T-cell (primary cell): ENCODE data around the gene GBP3. TPM values are rescaled to one million over a fixed set of nuclear protein-coding genes. Genes with fewer than 3 reads are reported as not detected.
A peak's percentile ranks its signal among the peaks of the same experiment; 100 is the strongest.
"Not testable (repeated sequence)": the region's sequence is repeated elsewhere in the genome, so short reads cannot be mapped to it uniquely, and the experiment has no call there.

Source experiments
- ATAC-seq, 4 experiments: fragments of 200-7000 bp in 3 of 4; fragments of 150-1000 bp in 1 of 4; cut with Tn5 transposase; replicated peaks in 1 of 4; 1 replicate in 3 of 4; 2 replicates in 1 of 4; pipeline ENCODE4 v1.10.0; 2021; ENCODE audit warnings: moderate library complexity in 3 of 4, mild to moderate bottlenecking in 2 of 4, moderate number of reproducible peaks in 1 of 4
- CTCF ChIA-PET, 2 donors: fragments of 300-600 bp; sonication (Branson Sonifier 250); formaldehyde crosslinking; loops; one replicate each; lab custom pipeline; 2022; ENCODE audit warnings: antibody characterized with exemption in 2 of 2; lab: Charles Lee
- POLR2A ChIA-PET, 2 donors: fragments of 300-600 bp; sonication (Branson Sonifier 250); formaldehyde crosslinking; loops; one replicate each; lab custom pipeline; 2022; ENCODE audit warnings: antibody characterized with exemption in 2 of 2; lab: Charles Lee
- DNase-seq, 35 experiments: peaks; one replicate each; pipeline versions ENCODE4 v3.0.0 to v3.0.0-alpha.2; 2013 to 2023
- H3K27ac ChIP-seq: one replicate; pipeline ENCODE4 v1.5.1; 2013; ENCODE audit warnings: low read length
- H3K27me3 ChIP-seq, 2 experiments: replicated peaks in 1 of 2; 1 replicate in 1 of 2; 2 replicates in 1 of 2; pipeline versions ENCODE4 v1.6.1 to v1.7.0; 2013; ENCODE audit warnings: low read length in 1 of 2, mixed read lengths in 1 of 2; ENCODE audit not compliant: control insufficient read depth in 2 of 2, insufficient read depth in 2 of 2; ENCODE audit errors: extremely low read depth in 1 of 2
- H3K36me3 ChIP-seq, 2 donors: 1 replicate in 1 of 2; 2 replicates in 1 of 2; pipeline versions ENCODE4 v1.6.1 to v1.7.0; 2013; ENCODE audit warnings: low read length in 1 of 2; ENCODE audit not compliant: control insufficient read depth in 2 of 2, insufficient read depth in 1 of 2; ENCODE audit errors: extremely low read depth in 1 of 2
- H3K4me1 ChIP-seq, 2 experiments: 1 replicate in 1 of 2; 2 replicates in 1 of 2; pipeline versions ENCODE4 v1.6.1 to v1.7.0; 2013; ENCODE audit warnings: low read length in 2 of 2, mixed read lengths in 1 of 2; ENCODE audit not compliant: insufficient read depth in 2 of 2, control insufficient read depth in 1 of 2; ENCODE audit errors: extremely low read depth in 1 of 2
- H3K4me3 ChIP-seq, 2 donors: 1 replicate in 1 of 2; 2 replicates in 1 of 2; pipeline versions ENCODE4 v1.5.1 to v1.7.0; 2013; ENCODE audit warnings: mild to moderate bottlenecking in 2 of 2, low read length in 1 of 2, moderate library complexity in 1 of 2; ENCODE audit not compliant: control insufficient read depth in 1 of 2; ENCODE audit errors: extremely low read depth in 1 of 2
- H3K9me3 ChIP-seq: 2 replicates; pipeline ENCODE4 v1.7.0; 2013
- H3K27ac Mint-ChIP-seq, 2 donors: one replicate each; pipeline ENCODE4 v1.8.0; 2020 to 2021; ENCODE audit warnings: mild to moderate bottlenecking in 2 of 2, mixed read lengths in 2 of 2
- H3K27me3 Mint-ChIP-seq, 2 donors: one replicate each; pipeline ENCODE4 v1.8.0; 2021 to 2022; ENCODE audit warnings: mixed read lengths in 2 of 2
- H3K36me3 Mint-ChIP-seq: one replicate; pipeline ENCODE4 v1.8.0; 2021; ENCODE audit warnings: mixed read lengths
- H3K4me1 Mint-ChIP-seq, 3 donors: one replicate each; pipeline ENCODE4 v1.8.0; 2020 to 2022; ENCODE audit warnings: mixed read lengths in 3 of 3, mild to moderate bottlenecking in 1 of 3
- H3K4me3 Mint-ChIP-seq, 3 donors: one replicate each; pipeline ENCODE4 v1.8.0; 2020 to 2022; ENCODE audit warnings: mild to moderate bottlenecking in 3 of 3, mixed read lengths in 3 of 3, moderate library complexity in 3 of 3
- H3K9me3 Mint-ChIP-seq, 3 donors: one replicate each; pipeline ENCODE4 v1.8.0; 2020 to 2022; ENCODE audit warnings: mixed read lengths in 3 of 3
- WGBS: methylation state at CpG from one replicate; pipeline ENCODE4 v1.1.5; 2013; ENCODE audit warnings: missing lambda C conversion rate; ENCODE audit not compliant: insufficient coverage; 5-methylcytosine and 5-hydroxymethylcytosine counted together
- total RNA-seq, 35 experiments: library from RNA in 6 of 35; stranded (reverse) in 6 of 35; fragments of 120-200 nt in 1 of 35; gene quantifications; one replicate each; pipeline versions ENCODE4 v1.2.1 to v1.2.4 and lab custom pipeline; 2013 to 2026

The GBP3 gene
- total RNA-seq, 5 donors from 2014 or later (not counting 1 experiment from before 2014, with no cell fraction given), result 26.7 to 52.0 (median 39.2) TPM

DNA sequence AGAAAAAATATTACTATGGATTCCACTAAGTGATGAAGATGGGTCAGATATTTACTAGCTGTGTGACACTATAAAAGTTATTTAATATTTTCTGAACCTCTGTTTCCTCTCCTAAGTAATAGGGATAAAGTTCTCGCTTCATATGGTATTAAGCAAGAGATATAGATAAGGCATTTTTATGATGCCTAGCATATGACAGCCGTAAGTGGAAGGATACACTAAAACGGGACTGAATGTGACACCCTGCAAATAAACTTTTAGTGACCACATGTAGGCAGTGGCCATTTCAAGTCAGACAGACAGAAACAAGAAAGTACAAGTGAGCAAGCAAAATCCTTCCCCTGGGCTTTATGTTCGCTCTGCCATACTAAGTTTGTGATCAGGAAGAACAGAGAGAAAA, 14.2 kb downstream of the GBP3 start:
- peaks cover 7 to 79% of the 10 kb centered on the region in 2 donors for H3K36me3 ChIP-seq
- CTCF ChIA-PET, result no interaction called here
- H3K27me3 ChIP-seq, result no peaks in the 10 kb centered on the region
- 100% methylated on average over 3 of the region's 4 CpGs for WGBS
- H3K27ac ChIP-seq, result no peak overlapping the region
- POLR2A ChIA-PET, result no interaction called here
- no peak for ATAC-seq
- Mint-ChIP-seq H3K27ac (no peak overlapping the region), H3K27me3 (no peaks in the 10 kb centered on the region), H3K36me3 (peaks cover 86% of the 10 kb centered on the region), H3K9me3 (peaks cover 0 to 6% (median 0%) of the 10 kb centered on the region in 3 donors), H3K4me1 (peaks cover 16 to 21% (median 17%) of the 10 kb centered on the region in 3 donors), H3K4me3 (no peak overlapping the region)
- no peak for DNase-seq
- H3K9me3 ChIP-seq, result no peaks in the 10 kb centered on the region
- H3K4me3 ChIP-seq, result no peak overlapping the region
- H3K4me1 ChIP-seq, result no peaks in the 10 kb centered on the region

- Histone ChIP-seq H3K9me3 (no peaks in the 10 kb centered on the region), H3K27me3 (no peaks in the 10 kb centered on the region), H3K27ac (no peak overlapping the region), H3K36me3 (peaks cover 7 to 59% of the 10 kb centered on the region in 2 donors), H3K4me3 (no peak overlapping the region), H3K4me1 (peaks cover 0 to 17% of the 10 kb centered on the region in 2 experiments)
- ChIA-PET CTCF (interaction anchor here (0.6 to 1.1 kb wide), 2 partner anchors 22 to 448 kb away, joined by 3 read pairs; no protein-coding TSS in a partner anchor), POLR2A (interaction anchor here in 1 of 2 donors (0.6 kb wide), 1 partner anchor 16 kb away, joined by 14 read pairs; no protein-coding TSS in a partner anchor)
- peak overlapping the region in 1 of 2 donors; percentile 21 for H3K27ac Mint-ChIP-seq
- H3K27me3 Mint-ChIP-seq, result no peaks in the 10 kb centered on the region
- peaks cover 0 to 16% (median 0%) of the 10 kb centered on the region in 3 donors for H3K9me3 Mint-ChIP-seq
- H3K4me3 Mint-ChIP-seq, result no peak overlapping the region
- H3K4me1 Mint-ChIP-seq, result peaks cover 45 to 51% (median 45%) of the 10 kb centered on the region in 3 donors
- H3K36me3 Mint-ChIP-seq, result peaks cover 63% of the 10 kb centered on the region
- ATAC-seq (no peak), DNase-seq (no peak)
- WGBS, result 97% methylated on average over 6 of the region's 9 CpGs
Observed at GRCh38 chr1:89005286-89006151, 17.1 kb downstream of the GBP3 start.

GRCh38 chr1:89002176-89002575, 20.5 kb downstream of the GBP3 start:
- DNase-seq, H3K9me3 ChIP-seq, H3K4me3 ChIP-seq, H3K27me3 Mint-ChIP-seq, H3K27me3 ChIP-seq, H3K27ac ChIP-seq: not testable (repeated sequence)
- peak in 2 of 4 experiments; percentile 19 to 40 for ATAC-seq
- POLR2A ChIA-PET, result interaction anchor here in 1 of 2 donors (0.9 kb wide), 1 partner anchor 19 kb away, joined by 12 read pairs; no protein-coding TSS in a partner anchor
- Histone ChIP-seq H3K4me1 (peaks cover 0 to 17% of the 10 kb centered on the region in 2 experiments), H3K36me3 (peaks cover 7 to 29% of the 10 kb centered on the region in 2 donors)
- CTCF ChIA-PET, result interaction anchor here (0.6 to 1.5 kb wide), 7 partner anchors 18 to 451 kb away, joined by 3 to 5 read pairs (median 4); partner anchors contain the start of gene GBP5 (in 1 of the 2)
- Mint-ChIP-seq H3K9me3 (peaks cover 0 to 16% (median 0%) of the 10 kb centered on the region in 3 donors), H3K4me1 (peaks cover 48 to 57% (median 52%) of the 10 kb centered on the region in 3 donors), H3K36me3 (peaks cover 36% of the 10 kb centered on the region), H3K27ac (peak overlapping the region; percentile 40 to 85), H3K4me3 (peak overlapping the region in 1 of 3 donors; percentile 27)

DNA sequence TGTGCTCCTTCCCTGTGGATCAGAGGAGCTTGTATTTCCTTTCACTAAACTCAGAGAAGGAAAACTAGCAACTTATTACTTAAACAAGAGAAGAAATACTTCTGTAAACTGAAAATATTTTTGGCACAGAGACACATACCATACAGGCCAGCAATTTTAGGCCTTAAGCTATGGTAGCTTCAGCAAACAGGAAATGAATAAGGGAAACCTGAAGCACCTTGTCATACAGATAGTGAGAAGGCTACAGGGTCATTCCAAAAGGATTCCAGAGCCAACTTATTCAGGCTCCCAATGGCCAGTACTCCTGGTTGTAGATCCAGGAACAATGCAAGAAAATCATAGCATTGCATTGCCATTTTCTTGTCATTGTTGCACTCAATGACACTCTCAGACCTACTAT, 21.2 kb downstream of the GBP3 start:
- CTCF ChIA-PET, result interaction anchor here (0.6 to 2.1 kb wide), 9 partner anchors 13 to 452 kb away, joined by 3 to 6 read pairs (median 4); partner anchors contain the start of gene GBP5 (in 1 of the 2)
- Histone ChIP-seq H3K4me3 (no peak overlapping the region), H3K4me1 (peaks cover 0 to 17% of the 10 kb centered on the region in 2 experiments), H3K27ac (no peak overlapping the region), H3K9me3 (no peaks in the 10 kb centered on the region), H3K27me3 (no peaks in the 10 kb centered on the region), H3K36me3 (peaks cover 7 to 23% of the 10 kb centered on the region in 2 donors)
- peak overlapping the region; percentile 72 to 85 for H3K27ac Mint-ChIP-seq
- ATAC-seq (peak in 3 of 4 experiments; percentile 8 to 42 (median 23)), DNase-seq (no peak)
- H3K9me3 Mint-ChIP-seq, result peaks cover 0 to 16% (median 0%) of the 10 kb centered on the region in 3 donors
- H3K4me3 Mint-ChIP-seq, result no peak overlapping the region
- POLR2A ChIA-PET, result interaction anchor here (0.5 to 0.9 kb wide), 2 partner anchors 18 to 20 kb away, joined by 9 to 12 read pairs; no protein-coding TSS in a partner anchor
- H3K36me3 Mint-ChIP-seq, result peaks cover 31% of the 10 kb centered on the region
- no peaks in the 10 kb centered on the region for H3K27me3 Mint-ChIP-seq
- peaks cover 48 to 57% (median 52%) of the 10 kb centered on the region in 3 donors for H3K4me1 Mint-ChIP-seq

GRCh38 chr1:88998716-88999115, 23.9 kb downstream of the GBP3 start:
- WGBS, result no CpG with 5 or more reads among the region's 2 CpGs
- Histone ChIP-seq H3K4me3 (no peak overlapping the region), H3K36me3 (no peaks in the 10 kb centered on the region), H3K4me1 (peaks cover under 1 to 19% of the 10 kb centered on the region in 2 experiments), H3K9me3 (no peaks in the 10 kb centered on the region), H3K27ac (no peak overlapping the region), H3K27me3 (no peaks in the 10 kb centered on the region)
- Mint-ChIP-seq H3K4me1 (peaks cover 34 to 39% (median 38%) of the 10 kb centered on the region in 3 donors), H3K9me3 (peaks cover 0 to 12% (median 0%) of the 10 kb centered on the region in 3 donors), H3K27ac (no peak overlapping the region), H3K27me3 (no peaks in the 10 kb centered on the region), H3K36me3 (peaks cover 7% of the 10 kb centered on the region), H3K4me3 (no peak overlapping the region)
- ChIA-PET POLR2A (interaction anchor here (0.6 to 0.7 kb wide), 6 partner anchors 15 to 878 kb away, joined by 3 to 10 read pairs (median 5); no protein-coding TSS in a partner anchor), CTCF (interaction anchor here (0.6 to 3.9 kb wide), 26 partner anchors 9 to 486 kb away, joined by 3 to 32 read pairs (median 4); no protein-coding TSS in a partner anchor)
- ATAC-seq (peak; percentile 75 to 87 (median 81)), DNase-seq (peak in 3 of 35 experiments; percentile 26 to 86 (median 36))

- H3K4me1 Mint-ChIP-seq, result peaks cover 44 to 53% (median 52%) of the 10 kb centered on the region in 3 donors
Observed at GRCh38 chr1:88990426-88990825, 32.2 kb downstream of the GBP3 start.

More at GRCh38 chr1:88990426-88990825, 32.2 kb downstream of the GBP3 start:
- H3K27ac ChIP-seq, result peak overlapping the region; percentile 38
- no peaks in the 10 kb centered on the region for H3K9me3 ChIP-seq
- Mint-ChIP-seq H3K9me3 (no peaks in the 10 kb centered on the region), H3K36me3 (peaks cover 7% of the 10 kb centered on the region), H3K4me3 (peak overlapping the region in 2 of 3 donors; percentile 8 to 37), H3K27ac (peak overlapping the region in 1 of 2 donors; percentile 63), H3K27me3 (no peaks in the 10 kb centered on the region)
- H3K4me3 ChIP-seq, result no peak overlapping the region
- WGBS, result no CpG with 5 or more reads among the region's 1 CpG
- POLR2A ChIA-PET, result interaction anchor here in 1 of 2 donors (0.6 kb wide), 1 partner anchor 110 kb away, joined by 3 read pairs; no protein-coding TSS in a partner anchor
- CTCF ChIA-PET, result interaction anchor here (0.7 to 1.6 kb wide), 3 partner anchors 8 to 99 kb away, joined by 3 read pairs; partner anchors contain the start of gene GTF2B (in 1 of the 2)
- DNase-seq, result no peak
- no peak for ATAC-seq
- peaks cover 15 to 28% of the 10 kb centered on the region in 2 experiments for H3K4me1 ChIP-seq
- H3K27me3 ChIP-seq, result no peaks in the 10 kb centered on the region
- peaks cover 0 to 13% of the 10 kb centered on the region in 2 donors for H3K36me3 ChIP-seq
